HL-60 (cell line): ENCODE measurements around the gene PPP5C.
"Not testable (repeated sequence)": the region's sequence is repeated elsewhere in the genome, so short reads cannot be mapped to it uniquely, and the experiment has no call there.

Experiments used
- DNase-seq, 2 experiments: peaks; one replicate each; pipeline ENCODE4 v3.0.0-alpha.2; 2010 to 2020; ENCODE audit warnings: low read depth in 1 of 2, low spot score in 1 of 2
- H3K27ac ChIP-seq: fragments of 250-450 bp; sonication (Bioruptor Pico); replicated peaks from 2 replicates; pipeline ENCODE4 v1.5.1; 2020; ENCODE audit warnings: mild to moderate bottlenecking, moderate library complexity
- H3K27me3 ChIP-seq: fragments of 250-450 bp; sonication (Bioruptor Pico); 2 replicates; pipeline ENCODE4 v1.5.1; 2021; ENCODE audit warnings: mild to moderate bottlenecking, moderate library complexity; ENCODE audit not compliant: insufficient read depth, poor library complexity, severe bottlenecking
- H3K4me3 ChIP-seq: replicated peaks from 2 replicates; pipeline ENCODE4 v1.5.1; 2011; ENCODE audit warnings: mild to moderate bottlenecking, control low read depth, low read length; ENCODE audit not compliant: insufficient read depth
- CTCF ChIP-seq: IDR thresholded peaks from one replicate; pipeline ENCODE4 v1.5.1; 2011; ENCODE audit warnings: low read length, control low read depth, inconsistent platforms; ENCODE audit not compliant: insufficient read depth
- GABPA ChIP-seq: IDR thresholded peaks from 2 replicates; pipeline ENCODE4 v1.6.1; 2012; ENCODE audit warnings: low read depth
- POLR2AphosphoS5 ChIP-seq: IDR thresholded peaks from 2 replicates; pipeline ENCODE4 v1.6.1; 2012; ENCODE audit warnings: low read depth
- REST ChIP-seq: IDR thresholded peaks from 2 replicates; pipeline ENCODE4 v1.6.1; 2012; ENCODE audit warnings: low read depth; ENCODE audit not compliant: insufficient replicate concordance
- SPI1 ChIP-seq: IDR thresholded peaks from 2 replicates; pipeline ENCODE4 v1.6.1; 2012; ENCODE audit warnings: low read depth, mild to moderate bottlenecking, borderline replicate concordance

The PPP5C gene

GRCh38 chr19:46373491-46374359 is 26.8 kb downstream of the PPP5C start:
- no peak for DNase-seq
- Histone ChIP-seq H3K27me3 (no peaks in the 10 kb centered on the region), H3K27ac (no peak overlapping the region), H3K4me3 (no peak overlapping the region)
- TF ChIP-seq REST (no peak), POLR2AphosphoS5 (no peak), CTCF (no peak), GABPA (no peak), SPI1 (no peak)

- TF ChIP-seq CTCF (no peak), SPI1 (no peak), POLR2AphosphoS5 (no peak), REST (no peak), GABPA (no peak)
- Histone ChIP-seq H3K27me3 (no peaks in the 10 kb centered on the region), H3K27ac (no peak overlapping the region), H3K4me3 (no peak overlapping the region)
- DNase-seq, result no peak
These were observed 27.9 kb downstream of the PPP5C start for GRCh38 chr19:46374536-46375475.

GRCh38 chr19:46375476-46376067 is 28.7 kb downstream of the PPP5C start:
- not testable (repeated sequence) for H3K27ac ChIP-seq, H3K27me3 ChIP-seq, DNase-seq, H3K4me3 ChIP-seq
